Measurements from ENCODE around the gene CACNA1E.
"Not testable (repeated sequence)": the region's sequence is repeated elsewhere in the genome, so short reads cannot be mapped to it uniquely, and the experiment has no call there.

The CACNA1E gene

GRCh38 chr1:181518152-181518551 is 34.8 kb downstream of the CACNA1E start:
- no peak for DNase-seq

- DNase-seq: no peak
These were observed 39.5 kb downstream of the CACNA1E start for GRCh38 chr1:181522864-181523263.

GRCh38 chr1:181525104-181525721 is 41.9 kb downstream of the CACNA1E start:
- DNase-seq: no peak

- not testable (repeated sequence) for DNase-seq
These were observed 44.9 kb downstream of the CACNA1E start for GRCh38 chr1:181528241-181528640.

- no peak for DNase-seq
These were observed 48.1 kb downstream of the CACNA1E start for GRCh38 chr1:181531441-181531840.

- DNase-seq: no peak
These were observed 48.8 kb downstream of the CACNA1E start for GRCh38 chr1:181531951-181532600.

- DNase-seq: no peak
These were observed 55.5 kb downstream of the CACNA1E start for GRCh38 chr1:181538836-181539235.

- no peak for DNase-seq
These were observed 58.1 kb downstream of the CACNA1E start for GRCh38 chr1:181541458-181541857.

- no peak for DNase-seq
These were observed 58.6 kb downstream of the CACNA1E start for GRCh38 chr1:181541947-181542346.

GRCh38 chr1:181542406-181542805 is 59.1 kb downstream of the CACNA1E start:
- DNase-seq: not testable (repeated sequence)

GRCh38 chr1:181545395-181545794 is 62.1 kb downstream of the CACNA1E start:
- no peak for DNase-seq

GRCh38 chr1:181548497-181548896 is 65.2 kb downstream of the CACNA1E start:
- no peak for DNase-seq

GRCh38 chr1:181551249-181551648 is 67.9 kb downstream of the CACNA1E start:
- DNase-seq: no peak

GRCh38 chr1:181551754-181552153 is 68.4 kb downstream of the CACNA1E start:
- DNase-seq: no peak

- no peak for DNase-seq
These were observed 71.1 kb downstream of the CACNA1E start for GRCh38 chr1:181554465-181554864.

- no peak for DNase-seq
These were observed 73.3 kb downstream of the CACNA1E start for GRCh38 chr1:181556631-181557030.

GRCh38 chr1:181557313-181557712 is 74.0 kb downstream of the CACNA1E start:
- DNase-seq: no peak

- DNase-seq: no peak
These were observed 75.1 kb downstream of the CACNA1E start for GRCh38 chr1:181558416-181558815.

GRCh38 chr1:181559142-181559541 is 75.8 kb downstream of the CACNA1E start:
- no peak for DNase-seq

- DNase-seq: no peak
These were observed 79.1 kb downstream of the CACNA1E start for GRCh38 chr1:181562395-181562794.

- no peak for DNase-seq
These were observed 85.4 kb downstream of the CACNA1E start for GRCh38 chr1:181568736-181569135.

- DNase-seq: no peak
These were observed 94.2 kb downstream of the CACNA1E start for GRCh38 chr1:181577475-181577874.

- DNase-seq: no peak
These were observed 100.3 kb downstream of the CACNA1E start for GRCh38 chr1:181583598-181583997.

GRCh38 chr1:181587870-181588438 is 104.6 kb downstream of the CACNA1E start:
- no peak for DNase-seq
